ENCODE data around the gene ABLIM3. TPM values are rescaled to one million over a fixed set of nuclear protein-coding genes. Genes with fewer than 3 reads are reported as not detected.
A peak's percentile ranks its signal among the peaks of the same experiment; 100 is the strongest.

Gene ABLIM3
- total and polyA plus RNA-seq, 10 of the 15 experiments (the other 5 are each of a cell fraction or from before 2014, with no cell fraction given), result 0.03 TPM; not detected in 9

GRCh38 chr5:149246906-149247305 is 105.6 kb downstream of the ABLIM3 start:
- no peak overlapping the region for H3K4me3 ChIP-seq
- no peak overlapping the region for H2AFZ ChIP-seq (ENCODE audit: control insufficient read depth, low read depth, low read length)
- no peaks in the 10 kb centered on the region for H3K36me3 ChIP-seq (ENCODE audit: control insufficient read depth in 2 of 2, insufficient read depth in 2 of 2, low read length in 1 of 2)
- in situ Hi-C loops (cut with MboI) (no loop called here), intact Hi-C loops (cut with micrococcal nuclease; ENCODE audit: unreplicated experiment) (no loop called here)
- WGBS (ENCODE audit: insufficient coverage, insufficient replicate concordance, low lambda C conversion rate, missing lambda C conversion rate), result 7% methylated on average over 4 of the region's 4 CpGs
- H3K9me3 ChIP-seq (replicated peaks; ENCODE audit: control insufficient read depth, insufficient read depth, low read length), result no peaks in the 10 kb centered on the region
- RAD21 ChIA-PET (ENCODE audit: unreplicated experiment), result no interaction called here
- ATAC-seq (no peak), FAIRE-seq (no peak), DNase-seq (ENCODE audit: low read depth, low spot score) (no peak)
- no peaks in the 10 kb centered on the region for H3K79me2 ChIP-seq (ENCODE audit: control insufficient read depth, insufficient read depth, low read length)
- SMC1A ChIA-PET (ENCODE audit: uncharacterized antibody, unreplicated experiment), result interaction anchor here (0.9 kb wide), 1 partner anchor 10 kb away, joined by 3 read pairs; no protein-coding TSS in a partner anchor
- 0 out of 2 replicates have a peak, but pooled peaks have one; percentile 16 for TF ChIP-seq ZNF24 (IDR thresholded peaks at IDR 0.05)
- TF ChIP-seq RBBP5 (conservative IDR thresholded peaks at IDR 0.05), result no peak
- no peak for TF ChIP-seq MYB (IDR thresholded peaks at IDR 0.05; ENCODE audit: borderline replicate concordance, low read depth, low read length)
- TF ChIP-seq ZNF687 (IDR thresholded peaks at IDR 0.05), result no peak
- POLR2A ChIA-PET, result no interaction called here
- CTCF ChIA-PET, result no interaction called here
- no peaks in the 10 kb centered on the region for H4K20me1 ChIP-seq (ENCODE audit: control insufficient read depth, insufficient read depth)
- no peak overlapping the region for H3K9ac ChIP-seq (ENCODE audit: control insufficient read depth, insufficient read depth, low read length)
- BruUV-seq (replicated peaks), result no TSS peak
- H3K4me2 ChIP-seq (ENCODE audit: control insufficient read depth, insufficient read depth), result no peak overlapping the region
- H3K4me1 ChIP-seq (ENCODE audit: control insufficient read depth, insufficient read depth, low read length), result no peaks in the 10 kb centered on the region
- H3K27me3 ChIP-seq (replicated peaks in 1 of 2; ENCODE audit: control insufficient read depth in 2 of 2, insufficient read depth in 2 of 2, low read length in 1 of 2), result peaks cover 0 to 1% of the 10 kb centered on the region in 2 experiments; a peak in 1 of 4 replicates
- no peak overlapping the region for H3K27ac ChIP-seq (ENCODE audit: control insufficient read depth, insufficient read depth)
